ENCODE results near the gene PDZRN3.

DNA sequence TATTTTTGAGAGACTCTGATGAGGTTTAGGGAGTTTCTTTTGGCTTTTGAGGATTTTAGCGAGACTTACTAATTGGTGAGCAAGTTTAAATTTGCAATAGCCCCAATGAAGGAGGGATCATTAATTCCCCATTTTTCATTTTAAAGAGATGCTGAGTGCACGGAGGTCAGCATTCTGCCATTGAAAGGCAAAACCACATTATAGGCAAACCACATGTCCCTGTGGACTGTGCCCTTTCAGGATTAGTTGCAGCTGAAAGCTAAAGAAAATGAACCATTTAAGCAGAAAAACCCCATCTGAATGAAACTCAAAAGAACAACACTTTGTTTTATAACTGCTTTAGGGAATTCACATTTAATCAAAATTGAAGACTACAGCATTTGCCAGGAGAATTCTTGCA is 246.5 kb downstream of the PDZRN3 start:
- TF ChIP-seq, protein P1, sequence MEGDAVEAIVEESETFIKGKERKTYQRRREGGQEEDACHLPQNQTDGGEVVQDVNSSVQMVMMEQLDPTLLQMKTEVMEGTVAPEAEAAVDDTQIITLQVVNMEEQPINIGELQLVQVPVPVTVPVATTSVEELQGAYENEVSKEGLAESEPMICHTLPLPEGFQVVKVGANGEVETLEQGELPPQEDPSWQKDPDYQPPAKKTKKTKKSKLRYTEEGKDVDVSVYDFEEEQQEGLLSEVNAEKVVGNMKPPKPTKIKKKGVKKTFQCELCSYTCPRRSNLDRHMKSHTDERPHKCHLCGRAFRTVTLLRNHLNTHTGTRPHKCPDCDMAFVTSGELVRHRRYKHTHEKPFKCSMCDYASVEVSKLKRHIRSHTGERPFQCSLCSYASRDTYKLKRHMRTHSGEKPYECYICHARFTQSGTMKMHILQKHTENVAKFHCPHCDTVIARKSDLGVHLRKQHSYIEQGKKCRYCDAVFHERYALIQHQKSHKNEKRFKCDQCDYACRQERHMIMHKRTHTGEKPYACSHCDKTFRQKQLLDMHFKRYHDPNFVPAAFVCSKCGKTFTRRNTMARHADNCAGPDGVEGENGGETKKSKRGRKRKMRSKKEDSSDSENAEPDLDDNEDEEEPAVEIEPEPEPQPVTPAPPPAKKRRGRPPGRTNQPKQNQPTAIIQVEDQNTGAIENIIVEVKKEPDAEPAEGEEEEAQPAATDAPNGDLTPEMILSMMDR (IDR thresholded peaks at IDR 0.05; ENCODE audit: poor library complexity): no peak
- no peak for TF ChIP-seq EZH2 (IDR thresholded peaks at IDR 0.05; ENCODE audit: borderline replicate concordance)
